Fibroblast of lung (primary cell): ENCODE measurements around the gene ZFAND5.

Source experiments
- CTCF ChIP-seq, 2 donors: IDR thresholded peaks in 1 of 2; conservative IDR thresholded peaks in 1 of 2; 1 replicate in 1 of 2; 2 replicates in 1 of 2; pipeline ENCODE4 v1.5.1; 2011 to 2012; ENCODE audit warnings: low read length in 2 of 2, control low read depth in 1 of 2, inconsistent platforms in 1 of 2, low read depth in 1 of 2, mild to moderate bottlenecking in 1 of 2
- EZH2 ChIP-seq: IDR thresholded peaks from 2 replicates; pipeline ENCODE4 v1.5.1; 2012; ENCODE audit warnings: low read length, control low read depth, mild to moderate bottlenecking; ENCODE audit errors: missing control alignments

GRCh38 chr9:72355153-72355552 lies 9.9 kb downstream of the ZFAND5 start:
- TF ChIP-seq CTCF (conservative IDR thresholded peaks at IDR 0.05 in 1 of 2, IDR thresholded peaks at IDR 0.05 in 1 of 2; ENCODE audit: low read depth in 1 of 2, low read length in 2 of 2): no peak
- TF ChIP-seq EZH2: no peak
